GM19025 (cell line): ENCODE data around the gene TIMM22.

Source experiments
- ATAC-seq: cut with Tn5 transposase; IDR thresholded peaks from one replicate; pipeline ENCODE4 v1.9.1; 2021; ENCODE audit warnings: mild to moderate bottlenecking, low read depth, moderate library complexity; ENCODE audit not compliant: unreplicated experiment

Gene TIMM22

DNA sequence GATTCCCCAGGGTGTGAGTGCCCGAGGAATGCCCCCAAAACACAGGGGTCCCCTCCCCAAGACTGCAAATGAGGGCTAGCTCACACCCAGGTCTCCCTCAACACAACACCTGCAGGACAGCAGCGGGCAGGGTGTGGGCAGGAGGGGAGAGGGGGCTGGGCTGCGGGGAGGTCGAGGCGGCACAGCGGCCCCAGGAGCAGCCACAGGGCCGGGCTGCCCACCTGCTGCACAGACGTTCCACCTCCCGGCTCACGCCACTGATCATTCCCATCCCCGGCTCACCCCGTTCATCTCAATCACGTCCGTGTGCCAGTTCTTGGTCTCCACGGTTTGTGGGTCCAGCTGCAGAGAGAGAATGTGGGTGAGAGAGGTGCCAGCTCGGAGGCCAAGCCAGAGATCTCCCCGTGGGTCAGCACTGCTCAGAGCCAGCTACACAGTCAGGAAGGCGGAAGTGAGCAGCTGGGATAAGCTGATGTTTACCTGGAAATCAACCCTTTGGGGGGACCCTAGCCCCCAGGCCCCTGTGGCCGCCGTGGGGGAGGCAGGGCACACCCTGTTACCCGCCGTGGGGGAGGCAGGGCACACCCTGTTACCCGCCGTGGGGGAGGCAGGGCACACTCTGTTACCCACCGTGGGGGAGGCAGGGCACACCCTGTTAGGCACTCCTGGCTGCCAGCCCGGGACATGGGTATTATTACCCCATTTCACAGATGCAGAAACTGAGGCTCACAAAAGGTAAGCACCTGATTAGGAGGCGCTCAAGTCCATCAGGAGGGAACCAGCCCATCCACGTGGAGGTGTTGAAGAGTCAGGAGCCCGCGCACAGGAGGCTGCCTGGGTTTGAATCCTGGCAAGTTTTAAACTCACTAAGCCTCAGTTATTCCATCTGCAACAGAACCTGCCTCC is 16.1 kb downstream of the TIMM22 start:
- ATAC-seq, result no peak

DNA sequence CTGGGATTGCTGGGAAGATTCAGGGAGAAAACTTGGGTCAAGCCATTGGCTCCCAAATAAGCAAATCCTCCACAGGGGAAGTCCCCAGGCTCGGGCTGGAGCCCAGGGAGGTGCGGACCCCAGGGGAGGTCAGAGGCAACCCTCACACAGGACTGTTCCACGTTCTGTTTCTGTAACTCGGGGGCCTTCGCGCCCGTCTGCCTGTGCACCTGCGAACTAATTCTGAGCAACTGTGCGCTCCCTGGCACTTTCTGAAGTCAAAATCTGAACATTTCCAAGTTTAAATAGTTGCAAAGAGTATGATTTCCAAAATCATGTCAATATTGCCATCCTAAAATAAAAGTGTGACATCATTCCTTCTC is 16.8 kb downstream of the TIMM22 start:
- no peak for ATAC-seq

DNA sequence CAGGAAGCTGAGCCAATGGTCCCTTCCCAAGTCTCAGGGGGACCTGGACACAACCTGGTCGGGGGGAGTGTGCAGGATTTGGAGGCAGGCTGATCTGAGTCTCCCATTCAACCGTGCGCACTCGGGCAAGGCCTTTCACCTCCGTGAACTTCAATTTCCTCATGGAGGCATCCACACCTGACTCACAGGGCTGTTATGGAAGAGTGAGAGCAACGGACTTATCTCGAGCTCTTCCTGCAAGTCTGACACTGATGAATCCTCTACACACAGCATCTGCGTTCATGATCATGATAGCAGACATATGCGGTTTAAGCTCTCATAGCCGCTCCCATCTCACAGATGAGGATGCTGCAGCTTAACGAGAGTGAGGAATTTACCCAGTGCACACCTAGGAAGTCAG is 21.6 kb downstream of the TIMM22 start:
- no peak for ATAC-seq

DNA sequence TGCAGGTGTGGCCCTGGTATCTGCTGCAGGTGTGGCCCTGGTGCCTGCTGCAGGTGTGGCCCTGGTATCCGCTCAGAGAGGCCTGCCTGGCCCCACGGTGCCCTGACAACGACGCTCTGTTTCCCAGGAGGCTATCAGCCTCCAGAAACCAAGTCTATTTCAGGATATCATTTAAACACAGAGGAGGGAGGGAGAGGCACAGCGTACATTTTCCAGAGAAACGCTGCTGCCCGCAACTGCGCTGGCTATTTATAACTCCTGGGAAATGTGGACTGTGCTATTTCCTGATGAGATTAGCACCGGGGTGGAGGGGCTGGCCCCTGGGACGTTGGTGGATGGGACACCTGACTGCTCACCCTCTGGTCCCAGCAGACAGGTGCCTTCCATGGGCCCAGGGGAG is 22.5 kb downstream of the TIMM22 start:
- no peak for ATAC-seq

DNA sequence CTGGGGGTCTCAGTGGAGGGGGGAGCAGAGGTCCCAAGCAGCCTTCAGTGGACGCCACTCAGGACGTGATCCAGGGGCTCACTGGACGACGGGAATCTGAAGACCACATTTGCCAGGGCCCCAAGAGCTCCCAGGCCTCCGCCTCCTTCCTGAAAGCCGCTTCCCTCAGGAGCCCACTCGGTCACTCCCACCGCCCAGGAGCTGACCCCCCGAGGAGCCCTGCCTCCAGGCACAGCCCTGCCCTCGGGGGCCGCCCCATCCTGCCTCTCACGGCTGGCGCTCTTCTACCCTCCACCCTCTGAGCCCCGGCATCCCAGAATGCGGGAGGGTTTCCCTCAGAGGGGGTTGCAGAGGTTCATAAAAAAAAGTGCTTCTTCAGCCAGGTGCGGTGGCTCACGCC is 24.2 kb downstream of the TIMM22 start:
- ATAC-seq, result no peak

DNA sequence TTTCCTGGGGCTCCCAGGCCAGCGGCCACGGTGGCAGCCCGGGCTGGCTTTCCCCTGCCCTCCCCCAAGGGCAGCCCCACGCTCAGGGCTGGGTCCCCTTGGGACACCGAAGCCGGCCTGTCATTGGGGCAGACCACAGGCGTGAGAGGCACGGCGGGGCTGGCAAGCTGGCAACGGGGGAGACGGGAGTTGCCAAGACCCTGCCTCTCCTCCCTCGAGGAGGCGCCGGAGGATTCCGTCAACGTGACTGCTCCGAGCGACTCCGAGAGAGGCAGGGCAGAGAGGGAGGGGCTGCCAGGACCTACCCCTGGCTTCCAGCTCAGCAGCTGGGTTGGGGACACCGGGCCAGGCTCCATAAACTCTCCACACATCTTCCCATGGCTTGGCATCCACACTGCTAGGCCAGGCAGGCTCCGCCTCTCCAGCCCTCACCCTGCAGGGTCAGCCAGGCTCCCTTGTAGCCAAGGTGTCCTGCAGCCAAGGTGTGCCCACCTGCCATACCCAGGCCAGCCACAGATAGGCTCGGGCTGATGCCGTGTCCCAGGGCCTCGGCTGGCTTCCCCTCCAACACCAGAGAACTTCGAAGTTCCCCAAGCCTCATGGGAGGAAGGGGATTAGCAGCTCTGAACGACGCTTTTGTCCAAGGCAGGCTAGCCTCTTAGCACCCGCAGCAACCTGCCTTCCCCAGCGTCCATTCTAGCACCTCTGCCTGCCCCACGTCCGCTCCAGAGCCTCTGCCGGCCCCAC is 25.5 kb downstream of the TIMM22 start:
- ATAC-seq, result no peak

DNA sequence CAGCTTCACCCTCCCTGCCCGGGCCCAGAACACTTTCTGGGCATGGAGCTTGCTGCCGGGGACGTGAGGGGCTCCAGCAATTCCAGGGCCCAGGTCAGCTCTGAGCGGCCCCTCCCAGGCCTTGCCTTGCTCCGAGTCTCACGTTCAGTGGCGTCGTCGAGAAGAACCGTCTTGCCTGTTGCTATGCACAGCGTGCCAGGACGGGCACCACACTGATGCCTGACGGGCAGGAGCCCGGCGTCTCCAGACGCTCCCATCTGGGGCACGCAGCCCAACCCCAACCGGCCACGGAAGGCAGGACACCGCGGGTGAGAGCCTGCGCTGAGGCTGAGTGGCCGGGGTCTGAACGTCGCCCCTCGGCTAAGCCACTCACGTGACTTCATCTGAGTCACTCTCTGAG is 27.1 kb downstream of the TIMM22 start:
- no peak for ATAC-seq

DNA sequence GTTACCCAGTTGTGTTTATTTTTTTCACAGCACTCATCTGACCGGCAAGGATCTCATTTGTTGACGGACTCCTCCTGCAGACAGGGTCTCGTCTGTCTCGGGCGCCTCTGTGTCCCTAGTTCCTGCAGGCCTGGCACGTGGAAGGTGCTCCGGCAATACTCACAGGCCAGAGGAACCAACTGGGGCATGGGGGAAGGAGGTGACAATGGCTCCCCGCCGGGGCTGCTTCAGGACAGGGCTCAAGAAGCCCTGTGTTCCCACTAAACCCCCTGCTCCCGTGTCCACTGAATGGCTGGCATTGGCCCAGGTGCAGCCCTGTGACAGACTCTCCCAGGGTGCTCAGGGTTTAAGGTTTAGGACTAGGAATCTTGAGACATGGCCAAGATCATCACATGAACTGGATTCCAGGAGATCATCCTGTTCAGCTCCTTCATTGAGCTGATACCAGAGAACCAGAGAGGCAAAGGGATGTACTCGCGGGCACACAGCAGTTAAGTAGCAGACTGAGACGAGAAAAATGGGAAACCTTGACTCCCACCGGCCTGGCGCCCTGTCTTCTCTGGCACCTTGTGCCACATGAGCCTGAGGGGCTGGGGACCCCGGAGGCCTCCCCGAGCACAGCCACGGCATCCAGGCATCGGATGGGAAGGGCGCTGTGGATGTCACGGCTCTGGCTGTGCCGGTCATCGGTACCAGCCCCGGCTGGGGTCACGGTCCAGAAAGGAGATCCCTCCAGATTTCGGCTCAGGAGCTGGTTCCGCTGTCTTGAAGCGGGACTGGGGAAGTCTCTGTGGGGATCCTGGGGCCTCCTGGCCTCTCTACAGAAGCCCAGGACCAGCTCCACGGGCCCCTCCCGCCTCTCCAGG is 29.0 kb downstream of the TIMM22 start:
- no peak for ATAC-seq

DNA sequence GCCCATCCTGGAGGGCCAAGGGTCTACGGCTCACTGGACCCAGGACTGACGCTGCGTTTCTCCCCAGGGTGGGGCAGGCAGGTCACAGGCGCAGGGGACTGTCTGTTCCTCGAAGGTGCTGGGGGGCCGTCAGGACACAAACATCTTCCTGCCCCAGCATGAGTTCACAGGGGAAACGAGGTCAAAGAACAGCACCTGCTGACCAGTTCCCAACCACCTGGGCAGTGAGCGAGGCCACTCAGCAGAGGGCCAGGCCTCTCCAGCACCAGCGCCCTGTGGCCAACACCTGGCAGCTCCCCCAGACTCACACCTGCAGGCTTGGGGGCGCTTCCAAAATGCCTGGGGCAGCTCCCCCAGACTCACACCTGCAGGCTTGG is 29.7 kb downstream of the TIMM22 start:
- no peak for ATAC-seq

DNA sequence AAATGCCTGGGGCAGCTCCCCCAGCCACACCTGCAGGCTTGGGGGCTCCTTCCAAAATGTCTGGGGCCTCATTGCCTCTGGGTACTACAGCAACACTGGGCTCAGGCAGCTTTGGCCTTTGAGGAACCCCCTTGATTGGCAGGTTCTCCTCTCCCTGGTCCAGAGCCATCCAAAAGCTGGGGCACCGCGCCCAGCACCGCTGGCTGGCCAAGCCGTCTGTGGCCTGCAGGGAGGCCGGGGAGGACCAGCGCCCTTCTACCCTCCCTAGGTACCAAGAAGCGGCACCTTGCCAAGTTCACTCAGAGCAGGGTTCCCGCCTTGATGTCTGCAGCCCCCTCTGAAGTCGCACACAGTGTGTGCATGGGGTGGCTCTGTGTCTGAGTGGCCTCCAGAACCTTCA is 30.1 kb downstream of the TIMM22 start:
- no peak for ATAC-seq

DNA sequence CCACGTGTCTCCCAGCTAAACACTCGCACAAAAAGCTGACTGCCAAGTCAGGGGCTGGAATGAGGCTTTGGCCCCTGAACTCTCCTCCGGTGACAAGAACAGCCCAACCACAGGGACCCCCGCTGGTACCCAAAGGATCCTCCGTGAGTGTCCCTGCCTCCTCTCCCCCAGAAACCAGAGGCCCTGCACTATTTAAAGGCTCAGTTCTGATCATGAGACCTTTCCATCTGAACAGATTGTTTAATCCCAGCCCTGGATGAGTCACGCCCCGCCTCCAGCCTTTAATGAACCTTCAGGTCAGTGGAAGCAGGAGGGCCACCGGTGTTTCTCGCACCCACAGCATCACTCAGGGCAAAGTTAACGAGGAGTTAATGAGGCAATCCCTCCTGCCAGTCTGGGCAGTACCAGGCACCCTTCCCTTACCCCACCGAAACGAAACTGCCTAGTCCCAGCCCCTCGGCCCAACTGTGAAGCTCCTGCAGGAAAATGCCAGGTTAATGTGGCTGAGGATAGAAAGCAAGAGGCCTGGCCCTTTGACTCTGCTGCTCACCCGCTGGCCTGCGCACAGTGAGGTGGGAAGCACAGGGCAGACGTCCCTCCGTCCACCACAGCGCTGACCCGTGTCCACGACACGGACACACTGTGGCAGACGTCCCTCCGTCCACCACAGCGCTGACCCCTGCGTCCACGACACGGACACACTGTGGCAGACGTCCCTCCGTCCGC is 32.4 kb downstream of the TIMM22 start:
- no peak for ATAC-seq

DNA sequence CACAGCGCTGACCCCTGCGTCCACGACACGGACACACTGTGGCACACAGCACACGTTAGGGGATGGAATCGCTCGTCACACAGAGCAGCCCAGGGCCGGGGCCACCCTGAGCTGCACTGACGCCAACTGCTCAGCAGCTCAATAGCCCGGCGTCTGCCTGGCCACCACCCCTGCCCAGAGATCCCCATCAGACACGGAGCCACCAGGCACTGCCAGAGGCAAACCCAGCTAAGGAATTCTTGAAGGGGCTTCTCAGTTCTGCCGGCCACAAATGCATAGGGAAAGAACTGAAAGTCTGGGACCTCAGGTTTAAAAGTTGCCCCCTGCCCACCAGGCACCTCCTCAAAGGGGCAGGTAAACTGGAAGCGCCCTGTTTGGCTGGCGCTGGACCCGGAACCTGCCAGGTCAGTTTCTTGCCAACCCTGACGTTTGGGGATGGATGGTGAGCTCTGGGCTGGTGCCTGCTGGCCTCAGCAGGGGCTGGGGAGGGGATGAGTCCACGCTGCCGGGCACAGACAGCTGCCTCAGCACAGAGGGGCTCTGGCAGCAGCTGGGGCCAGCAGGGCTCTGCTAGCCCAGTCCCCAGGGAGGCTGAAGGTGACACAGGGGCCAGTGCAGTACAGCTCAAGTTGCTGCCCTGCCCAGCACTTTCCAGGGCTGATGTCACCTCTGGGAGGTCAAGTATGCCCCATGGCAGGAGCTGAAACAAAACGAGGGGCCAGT is 33.2 kb downstream of the TIMM22 start:
- no peak for ATAC-seq

DNA sequence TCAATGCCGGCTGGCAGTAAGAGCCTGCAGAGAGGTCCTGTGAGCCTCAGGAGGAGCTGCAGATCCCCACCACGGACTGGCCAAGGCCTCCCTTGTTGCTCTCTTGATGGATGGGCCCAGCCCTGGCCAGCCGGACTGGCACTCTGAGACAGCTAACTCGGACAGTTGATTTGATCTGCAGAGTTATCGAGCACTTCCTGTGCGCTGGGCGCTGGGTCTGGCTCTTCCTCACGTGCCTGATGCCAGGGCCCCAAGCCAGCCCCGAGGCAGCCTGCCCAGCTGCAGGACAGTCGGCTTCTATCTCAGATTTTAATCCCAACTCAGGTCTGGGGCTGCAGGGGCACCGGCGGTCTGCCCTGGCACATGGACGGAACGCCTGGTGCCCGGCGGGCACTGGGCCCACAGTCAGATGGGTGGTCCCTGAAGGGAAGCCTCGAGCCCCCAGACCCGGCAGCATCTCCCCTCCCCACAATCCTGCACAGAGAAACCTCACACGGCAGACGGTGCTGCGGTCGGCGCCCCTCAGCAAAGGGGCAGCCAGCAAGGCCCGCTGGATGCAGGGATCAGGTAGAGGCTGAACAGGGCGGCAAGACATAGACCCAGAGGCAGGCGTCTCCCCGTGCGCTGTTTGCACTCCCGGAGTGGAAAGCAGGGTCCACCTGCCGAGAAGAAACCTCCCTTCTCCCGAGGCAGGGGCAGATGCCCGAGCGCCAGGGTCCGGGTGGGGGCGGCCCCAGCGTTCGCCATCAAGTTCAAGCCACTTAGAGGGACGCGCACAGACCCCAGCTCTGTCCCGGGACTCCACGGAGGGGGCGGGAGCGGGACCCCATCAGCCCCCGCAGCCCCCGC is 34.0 kb downstream of the TIMM22 start:
- ATAC-seq, result no peak

DNA sequence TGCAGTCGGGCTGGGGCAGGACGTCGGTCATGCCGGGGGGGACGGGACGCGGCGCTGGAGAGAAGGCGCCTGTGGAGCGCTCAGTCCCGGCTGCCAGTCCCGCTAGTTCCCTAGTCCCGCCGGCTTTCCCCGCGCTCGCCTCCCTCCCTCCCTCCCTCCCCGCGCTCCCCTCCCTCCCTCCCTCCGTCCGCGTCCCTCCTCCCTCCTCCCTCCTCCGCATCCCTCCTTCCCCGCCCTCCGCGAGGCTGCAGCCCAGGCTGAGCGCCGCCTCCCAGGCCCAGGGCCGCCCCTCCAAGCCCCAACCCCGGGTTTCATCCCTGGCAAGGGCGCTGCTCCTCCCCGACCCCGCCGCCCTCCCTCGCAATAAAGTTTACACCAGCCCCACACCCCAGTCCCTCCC is 34.8 kb downstream of the TIMM22 start:
- ATAC-seq, result no peak

DNA sequence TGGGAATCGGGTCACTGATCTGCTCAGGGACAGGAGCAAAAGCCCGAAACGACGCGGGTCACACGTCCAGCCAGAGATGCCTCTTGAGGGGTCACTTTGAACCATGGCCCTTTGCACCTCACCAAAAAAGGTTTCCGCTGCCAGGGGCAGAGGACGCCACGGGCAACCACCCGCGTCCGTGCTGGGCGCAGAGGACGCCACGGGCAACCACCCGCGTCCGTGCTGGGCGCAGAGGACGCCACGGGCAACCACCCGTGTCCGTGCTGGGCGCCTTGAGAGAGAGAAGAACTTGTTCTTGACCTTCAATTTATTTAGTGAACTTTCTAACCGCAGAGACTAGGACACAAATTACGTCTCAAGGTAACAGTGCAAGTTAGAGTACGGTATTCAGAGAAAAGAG is 35.5 kb downstream of the TIMM22 start:
- ATAC-seq, result no peak

DNA sequence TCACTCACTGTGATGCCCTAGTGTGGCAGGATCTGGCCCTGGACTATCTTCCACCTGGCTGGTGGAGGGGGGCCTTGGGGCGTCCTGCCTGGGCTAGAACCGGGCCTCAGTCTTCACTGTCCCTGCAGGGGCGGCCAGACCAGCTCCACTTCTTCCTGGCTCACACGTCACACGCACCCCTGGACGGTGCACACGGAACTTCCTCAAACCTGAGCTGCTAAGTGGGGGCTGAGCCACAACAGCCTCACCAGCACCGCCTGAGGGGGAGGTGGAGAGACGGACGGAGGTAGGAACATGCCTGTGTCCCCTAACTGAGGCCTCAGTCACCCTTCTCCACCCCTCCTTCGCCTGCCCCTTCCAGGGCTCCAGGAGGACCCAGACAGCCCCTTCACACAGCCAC is 36.6 kb downstream of the TIMM22 start:
- ATAC-seq, result no peak

DNA sequence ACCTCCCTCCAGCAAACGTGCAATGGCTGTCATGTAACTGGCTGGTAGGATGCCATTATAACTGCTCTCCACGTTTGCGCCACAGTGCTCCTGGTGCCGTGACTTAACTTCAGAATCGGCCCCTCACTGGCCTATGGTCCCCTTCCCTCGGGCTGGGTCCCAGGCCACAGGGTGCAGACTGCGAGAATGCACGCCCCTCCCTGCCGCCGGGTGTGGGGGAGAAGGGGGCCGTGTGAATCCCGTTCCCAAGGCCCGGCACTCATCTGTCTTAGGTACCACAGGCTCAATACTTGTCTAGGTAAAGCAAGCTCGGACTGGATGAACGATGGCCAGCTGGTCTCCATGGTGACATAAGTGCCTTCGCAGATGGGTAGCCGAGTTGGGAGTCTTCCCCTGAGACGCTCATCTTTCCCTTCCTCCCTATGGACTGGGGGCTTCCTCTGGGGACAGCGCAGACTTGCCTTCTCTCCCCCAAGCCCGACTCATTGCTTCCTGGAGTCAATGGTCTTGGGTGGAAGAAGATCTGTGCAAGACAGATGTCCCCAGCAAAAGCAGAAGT is 37.8 kb downstream of the TIMM22 start:
- no peak for ATAC-seq

DNA sequence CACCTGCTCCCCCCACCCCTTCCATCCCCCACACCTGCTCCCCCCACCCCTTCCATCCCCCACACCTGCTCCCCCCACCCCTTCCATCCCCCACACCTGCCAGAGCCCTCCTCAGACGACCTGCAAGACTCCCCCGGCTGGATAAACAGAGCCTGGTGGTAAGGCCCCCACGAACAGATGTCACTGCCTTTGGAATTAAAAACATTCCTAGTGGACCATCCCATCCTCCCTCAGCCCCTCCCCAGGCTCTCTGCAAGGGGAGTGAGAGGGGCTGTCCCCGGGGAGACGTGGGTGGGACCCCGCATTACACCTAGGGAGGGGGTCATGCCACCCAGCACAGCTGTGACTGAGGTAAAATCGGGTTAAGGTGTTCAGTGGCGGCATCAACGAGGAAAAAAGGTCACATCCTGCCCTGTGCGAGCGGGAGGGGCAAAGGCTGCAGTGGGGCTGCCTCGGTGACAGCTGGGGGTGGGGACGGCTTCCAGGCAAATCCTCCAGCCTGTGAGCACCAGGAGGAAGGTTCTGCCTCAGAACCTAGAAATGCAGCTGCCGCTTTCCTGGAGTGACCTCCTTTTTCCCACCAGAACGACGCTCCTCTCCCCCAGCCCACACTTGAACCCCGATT is 38.7 kb downstream of the TIMM22 start:
- ATAC-seq, result no peak
